MCF 10A (cell line): ENCODE results near the gene PLEKHH1. TPM values are rescaled to one million over a fixed set of nuclear protein-coding genes. Genes with fewer than 3 reads are reported as not detected.

Experiments
- BruUV-seq: library from RNA; stranded (reverse); fragments of 400-500 nt; replicated peaks from 2 replicates; lab custom pipeline; 2021; lab: Mats Ljungman, UMichigan
- CTCF ChIA-PET: fragments of 300-600 bp; sonication (Branson Sonifier 250); formaldehyde crosslinking; extraction: SDS; loops from one replicate; lab custom pipeline; 2021; ENCODE audit warnings: antibody characterized with exemption, inconsistent platforms; lab: Yijun Ruan, JAX
- POLR2A ChIA-PET: fragments of 300-600, 350-650 bp; sonication (Branson Sonifier 250); formaldehyde crosslinking; extraction: SDS; loops from one replicate; lab custom pipeline; 2020; ENCODE audit warnings: antibody characterized with exemption, inconsistent platforms; lab: Yijun Ruan, JAX
- DNase-seq: peaks from one replicate; pipeline ENCODE4 v3.0.0-alpha.2; 2018; ENCODE audit not compliant: unreplicated experiment
- H3K27ac Mint-ChIP-seq: one replicate; pipeline ENCODE4 v1.8.0; 2022; ENCODE audit warnings: mild to moderate bottlenecking, low read depth, mixed read lengths; ENCODE audit not compliant: unreplicated experiment
- H3K27me3 Mint-ChIP-seq: one replicate; pipeline ENCODE4 v1.8.0; 2022; ENCODE audit warnings: mixed read lengths; ENCODE audit not compliant: insufficient read depth, unreplicated experiment
- H3K36me3 Mint-ChIP-seq: one replicate; pipeline ENCODE4 v1.8.0; 2022; ENCODE audit warnings: mild to moderate bottlenecking, moderate library complexity, mixed read lengths; ENCODE audit not compliant: insufficient read depth, unreplicated experiment
- H3K4me1 Mint-ChIP-seq: one replicate; pipeline ENCODE4 v1.8.0; 2022; ENCODE audit warnings: mixed read lengths; ENCODE audit not compliant: insufficient read depth, unreplicated experiment
- H3K4me3 Mint-ChIP-seq: one replicate; pipeline ENCODE4 v1.8.0; 2022; ENCODE audit warnings: mild to moderate bottlenecking, moderate library complexity, mixed read lengths; ENCODE audit not compliant: unreplicated experiment
- H3K9me3 Mint-ChIP-seq: one replicate; pipeline ENCODE4 v1.8.0; 2022; ENCODE audit warnings: mixed read lengths; ENCODE audit not compliant: unreplicated experiment
- intact Hi-C: fragments of 100-400 bp; cut with micrococcal nuclease; formaldehyde crosslinking; loops from 2 replicates; pipeline ENCODE4 v1.14.1; 2022
- total RNA-seq: library from RNA; stranded (reverse); gene quantifications from 2 replicates; pipeline ENCODE4 v1.2.3, GENCODE V29; 2022
- TF ChIP-seq, protein P1 (sequence below): fragments of 200-600 bp; IDR thresholded peaks from one replicate; pipeline ENCODE4 v1.8.0; 2022; ENCODE audit warnings: antibody characterized with exemption, mild to moderate bottlenecking; ENCODE audit not compliant: unreplicated experiment

Gene PLEKHH1
- total RNA-seq, 1 experiment from 2014 or later, result 5.8 TPM

DNA sequence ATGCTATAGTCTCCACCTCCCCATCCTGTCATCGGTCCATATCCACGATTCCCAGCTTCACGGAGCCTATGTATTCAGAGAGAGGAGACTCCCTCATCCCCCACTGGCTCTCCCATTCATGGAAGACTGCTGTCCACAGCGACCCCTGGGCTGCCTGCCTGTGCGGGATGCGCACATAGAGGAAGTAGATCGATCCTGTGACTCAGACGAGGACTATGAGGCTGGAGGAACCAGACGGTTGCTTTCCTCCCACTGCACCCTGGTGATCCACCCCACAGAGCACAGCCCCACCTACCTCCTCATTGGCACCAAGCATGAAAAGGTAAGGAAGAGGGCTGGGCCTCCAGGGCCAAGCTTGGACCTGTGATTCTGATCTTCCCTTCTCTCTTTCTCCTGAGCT lies 42.6 kb downstream of the PLEKHH1 start:
- ChIA-PET CTCF (interaction anchor here (1.7 to 12.0 kb wide), 2 partner anchors 49 to 148 kb away, joined by 13 to 221 read pairs; no protein-coding TSS in a partner anchor), POLR2A (interaction anchor here (0.5 kb wide), 1 partner anchor 169 kb away, joined by 3 read pairs; no protein-coding TSS in a partner anchor)
- H3K27me3 Mint-ChIP-seq, result no peaks in the 10 kb centered on the region
- H3K9me3 Mint-ChIP-seq, result no peaks in the 10 kb centered on the region
- no TSS peak for BruUV-seq
- TF ChIP-seq, protein P1, sequence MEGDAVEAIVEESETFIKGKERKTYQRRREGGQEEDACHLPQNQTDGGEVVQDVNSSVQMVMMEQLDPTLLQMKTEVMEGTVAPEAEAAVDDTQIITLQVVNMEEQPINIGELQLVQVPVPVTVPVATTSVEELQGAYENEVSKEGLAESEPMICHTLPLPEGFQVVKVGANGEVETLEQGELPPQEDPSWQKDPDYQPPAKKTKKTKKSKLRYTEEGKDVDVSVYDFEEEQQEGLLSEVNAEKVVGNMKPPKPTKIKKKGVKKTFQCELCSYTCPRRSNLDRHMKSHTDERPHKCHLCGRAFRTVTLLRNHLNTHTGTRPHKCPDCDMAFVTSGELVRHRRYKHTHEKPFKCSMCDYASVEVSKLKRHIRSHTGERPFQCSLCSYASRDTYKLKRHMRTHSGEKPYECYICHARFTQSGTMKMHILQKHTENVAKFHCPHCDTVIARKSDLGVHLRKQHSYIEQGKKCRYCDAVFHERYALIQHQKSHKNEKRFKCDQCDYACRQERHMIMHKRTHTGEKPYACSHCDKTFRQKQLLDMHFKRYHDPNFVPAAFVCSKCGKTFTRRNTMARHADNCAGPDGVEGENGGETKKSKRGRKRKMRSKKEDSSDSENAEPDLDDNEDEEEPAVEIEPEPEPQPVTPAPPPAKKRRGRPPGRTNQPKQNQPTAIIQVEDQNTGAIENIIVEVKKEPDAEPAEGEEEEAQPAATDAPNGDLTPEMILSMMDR, result no peak
- DNase-seq, result no peak
- no peak overlapping the region for H3K27ac Mint-ChIP-seq
- intact Hi-C loops, result no loop called here
- H3K36me3 Mint-ChIP-seq, result no peaks in the 10 kb centered on the region
- H3K4me3 Mint-ChIP-seq, result no peak overlapping the region
- peaks cover 5% of the 10 kb centered on the region for H3K4me1 Mint-ChIP-seq

DNA sequence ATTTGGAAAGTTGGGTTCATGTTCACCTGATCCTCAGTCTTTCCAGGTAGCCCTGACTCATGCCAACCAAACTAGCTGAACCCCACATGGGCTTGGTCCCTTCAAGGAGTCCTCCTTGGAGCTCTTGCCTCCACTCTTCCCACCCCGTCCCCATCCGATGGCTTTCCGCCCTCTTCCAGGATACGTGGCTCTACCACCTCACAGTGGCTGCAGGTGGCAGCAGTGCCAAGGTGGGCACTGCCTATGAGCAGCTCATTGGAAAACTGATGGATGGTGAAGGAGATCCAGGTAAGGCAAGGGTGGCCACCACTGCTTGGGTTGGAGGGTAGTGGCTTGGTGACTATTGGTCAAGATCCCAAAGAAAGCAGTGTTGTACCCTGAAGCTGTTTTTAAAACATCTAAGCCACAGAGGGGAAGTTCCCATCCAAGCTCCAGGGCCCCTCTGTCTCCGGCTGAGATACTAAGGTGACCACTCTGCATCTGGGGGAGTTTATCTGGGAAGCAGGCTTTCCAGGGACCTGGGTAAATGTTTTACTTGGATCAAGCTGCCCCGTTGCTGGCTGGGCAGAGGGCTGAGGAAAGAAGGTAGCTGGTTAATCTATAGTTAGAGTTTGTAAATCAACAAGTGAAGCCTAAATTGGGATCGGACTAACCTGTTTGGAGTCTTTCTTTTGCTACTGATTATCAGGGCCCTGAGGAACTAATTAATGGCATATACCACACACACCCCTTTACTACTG lies 43.3 kb downstream of the PLEKHH1 start:
- Mint-ChIP-seq H3K9me3 (no peaks in the 10 kb centered on the region), H3K36me3 (no peaks in the 10 kb centered on the region), H3K4me1 (peaks cover under 1% of the 10 kb centered on the region), H3K27ac (no peak overlapping the region), H3K27me3 (no peaks in the 10 kb centered on the region), H3K4me3 (no peak overlapping the region)
- TF ChIP-seq, protein P1, result no peak
- intact Hi-C loops, result no loop called here
- DNase-seq, result no peak
- BruUV-seq, result no TSS peak
- CTCF ChIA-PET, result interaction anchor here (0.6 to 12.0 kb wide), 3 partner anchors 50 to 176 kb away, joined by 3 to 221 read pairs (median 13); no protein-coding TSS in a partner anchor
- POLR2A ChIA-PET, result no interaction called here

DNA sequence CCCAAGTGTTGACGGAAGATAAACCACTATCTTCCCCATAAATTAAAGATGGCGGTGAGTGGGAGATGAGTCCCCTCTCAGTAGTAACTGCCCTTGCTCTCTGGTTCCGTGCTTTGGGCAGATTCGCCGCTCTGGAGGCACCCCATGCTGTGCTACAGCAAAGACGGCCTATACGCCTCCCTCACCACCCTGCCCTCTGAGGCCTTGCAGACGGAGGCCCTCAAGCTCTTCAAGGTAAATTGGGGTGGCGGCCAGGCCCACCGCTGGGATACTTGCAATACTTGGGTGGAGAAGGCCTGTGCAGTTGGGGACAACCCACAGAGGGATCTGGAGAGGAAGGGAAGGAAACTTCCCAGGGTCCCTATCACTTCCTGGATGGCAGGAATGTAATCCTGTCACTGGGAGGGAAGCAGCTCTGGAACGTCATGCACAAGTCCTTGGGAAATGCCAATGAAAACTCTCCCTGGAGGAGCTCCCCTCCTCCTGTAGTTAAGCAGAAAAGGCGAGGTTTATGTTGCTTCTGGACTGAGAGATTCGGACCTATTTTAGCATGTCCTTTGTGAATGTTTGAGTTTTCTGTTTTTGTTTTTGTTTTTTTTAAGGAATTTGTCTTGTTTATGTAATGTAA lies 44.2 kb downstream of the PLEKHH1 start:
- CTCF ChIA-PET, result interaction anchor here (0.8 to 12.0 kb wide), 6 partner anchors 9 to 150 kb away, joined by 3 to 221 read pairs (median 10); no protein-coding TSS in a partner anchor
- H3K4me1 Mint-ChIP-seq, result no peaks in the 10 kb centered on the region
- H3K9me3 Mint-ChIP-seq, result no peaks in the 10 kb centered on the region
- H3K4me3 Mint-ChIP-seq, result no peak overlapping the region
- POLR2A ChIA-PET, result interaction anchor here (0.6 kb wide), 1 partner anchor 12 kb away, joined by 3 read pairs; no protein-coding TSS in a partner anchor
- no peaks in the 10 kb centered on the region for H3K36me3 Mint-ChIP-seq
- no TSS peak for BruUV-seq
- no peaks in the 10 kb centered on the region for H3K27me3 Mint-ChIP-seq
- intact Hi-C loops, result no loop called here
- TF ChIP-seq, protein P1, result no peak
- H3K27ac Mint-ChIP-seq, result no peak overlapping the region
- no peak for DNase-seq
